H1 (cell line): Measurements from ENCODE around the gene CDK4. TPM values are rescaled to one million over a fixed set of nuclear protein-coding genes. Genes with fewer than 3 reads are reported as not detected.

Experiments
- ASH2L ChIP-seq: fragments of 200-600, 300-600 bp; sonication (generic); IDR thresholded peaks from one replicate; pipeline ENCODE4 v1.7.1; 2017; ENCODE audit warnings: low read length
- BACH1 ChIP-seq: IDR thresholded peaks from 2 replicates; pipeline ENCODE4 v1.6.1; 2012; ENCODE audit warnings: low read length, improper control_type of control experiment
- CBX8 ChIP-seq: fragments of 300-800, 300-1000 bp; sonication (generic); IDR thresholded peaks from 2 replicates; pipeline ENCODE4 v1.7.1; 2016; ENCODE audit warnings: low read depth, low read length, borderline replicate concordance
- CHD2 ChIP-seq: IDR thresholded peaks from 2 replicates; pipeline ENCODE4 v1.6.1; 2012; ENCODE audit warnings: low read length, improper control_type of control experiment
- CTBP2 ChIP-seq: IDR thresholded peaks from 2 replicates; pipeline ENCODE4 v1.7.0; 2011; ENCODE audit warnings: borderline replicate concordance, mild to moderate bottlenecking, moderate library complexity, mixed read lengths, low read length; ENCODE audit not compliant: insufficient read depth, insufficient read length
- EP300 ChIP-seq, 2 experiments: IDR thresholded peaks; 1 replicate in 1 of 2; 2 replicates in 1 of 2; pipeline ENCODE4 v1.6.1; 2011 to 2012; ENCODE audit warnings: low read depth in 2 of 2, low read length in 2 of 2, mild to moderate bottlenecking in 2 of 2, borderline replicate concordance in 1 of 2, inconsistent platforms in 1 of 2, moderate library complexity in 1 of 2
- EZH2 ChIP-seq: fragments of 200-600 bp; sonication (generic); IDR thresholded peaks from 2 replicates; pipeline ENCODE4 v1.7.1; 2012; ENCODE audit warnings: low read depth, mild to moderate bottlenecking, moderate library complexity, low read length, inconsistent platforms; ENCODE audit not compliant: severe bottlenecking
- HDAC2 ChIP-seq, 2 experiments: fragments of 300-600 bp in 1 of 2; sonication (generic) in 1 of 2; IDR thresholded peaks; 2 replicates each; pipeline ENCODE4 v1.6.1; 2011 to 2012; ENCODE audit warnings: low read depth in 2 of 2, low read length in 2 of 2, mild to moderate bottlenecking in 2 of 2, moderate library complexity in 2 of 2, borderline replicate concordance in 1 of 2, inconsistent platforms in 1 of 2
- KDM4A ChIP-seq: IDR thresholded peaks from one replicate; pipeline ENCODE4 v1.7.1; 2012; ENCODE audit warnings: low read depth, mild to moderate bottlenecking, moderate library complexity, low read length, inconsistent platforms; ENCODE audit not compliant: severe bottlenecking
- KDM5A ChIP-seq: fragments of 200-600 bp; IDR thresholded peaks from 2 replicates; pipeline ENCODE4 v1.7.1; 2012; ENCODE audit warnings: mild to moderate bottlenecking, low read length, inconsistent platforms, mixed read lengths
- MAFK ChIP-seq: IDR thresholded peaks from 2 replicates; pipeline ENCODE4 v1.6.1; 2012; ENCODE audit warnings: low read depth, mild to moderate bottlenecking, improper control_type of control experiment, low read length
- NRF1 ChIP-seq: IDR thresholded peaks from 2 replicates; pipeline ENCODE4 v1.6.1; 2011; ENCODE audit warnings: mild to moderate bottlenecking, low read depth, low read length, improper control_type of control experiment
- PHF8 ChIP-seq: fragments of 200-600 bp; sonication (generic); conservative IDR thresholded peaks from 2 replicates; pipeline ENCODE4 v1.7.1; 2012; ENCODE audit warnings: low read depth, mild to moderate bottlenecking, inconsistent platforms, low read length, moderate library complexity
- RNF2 ChIP-seq: fragments of 200-900, 300-1000 bp; sonication (generic); IDR thresholded peaks from 2 replicates; pipeline ENCODE4 v1.7.1; 2016; ENCODE audit warnings: borderline replicate concordance, low read depth, mild to moderate bottlenecking, antibody characterized with exemption, low read length; ENCODE audit not compliant: poor library complexity, severe bottlenecking; ENCODE audit errors: missing control alignments
- SAP30 ChIP-seq: fragments of 300-600 bp; sonication (generic); IDR thresholded peaks from 2 replicates; pipeline ENCODE4 v1.7.1; 2012; ENCODE audit warnings: low read length, moderate library complexity, mild to moderate bottlenecking, inconsistent platforms; ENCODE audit not compliant: insufficient read depth, insufficient replicate concordance
- SP1 ChIP-seq: IDR thresholded peaks from 2 replicates; pipeline ENCODE4 v1.6.1; 2011; ENCODE audit warnings: low read depth, low read length
- SRF ChIP-seq: IDR thresholded peaks from 2 replicates; pipeline ENCODE4 v1.6.1; 2011; ENCODE audit warnings: mild to moderate bottlenecking, low read depth, low read length, moderate library complexity
- TAF7 ChIP-seq: optimal IDR thresholded peaks from 2 replicates; pipeline ENCODE3; 2011; ENCODE audit warnings: low read depth, mild to moderate bottlenecking, inconsistent platforms, low read length, moderate library complexity, borderline replicate concordance
- TCF12 ChIP-seq: IDR thresholded peaks from 2 replicates; pipeline ENCODE4 v1.6.1; 2011; ENCODE audit warnings: low read depth, mild to moderate bottlenecking, low read length
- ZNF274 ChIP-seq: IDR thresholded peaks from 2 replicates; pipeline ENCODE4 v1.7.0; 2012; ENCODE audit warnings: low read length, borderline replicate concordance; ENCODE audit errors: extremely low read depth
- polyA plus RNA-seq, 7 experiments: library from polyadenylated mRNA; depleted of rRNA in 3 of 7; stranded (reverse) in 5 of 7; unstranded in 2 of 7; fragments of >200 nt in 5 of 7; fragments of 200-250 nt in 2 of 7; gene quantifications; 1 replicate in 5 of 7; 2 replicates in 1 of 7; 4 replicates in 1 of 7; pipeline versions ENCODE4 v1.2.1 to v1.2.3, GENCODE V29; 2011 to 2013; ENCODE audit warnings: missing spikeins in 2 of 7, mixed read lengths in 2 of 7
- total RNA-seq: library from RNA; stranded (reverse); fragmentation: NEBNext Ultra II Directional; extraction: Animal tissue kit (Norgen Biotek cat#: 25700); gene quantifications from 2 replicates; pipeline ENCODE4 v1.2.1, GENCODE V29; 2021
- TF ChIP-seq, protein P1 (sequence below): IDR thresholded peaks from 2 replicates; pipeline ENCODE4 v1.6.1; 2012; ENCODE audit warnings: low read length, inconsistent platforms

Gene CDK4
- total and polyA plus RNA-seq, 2 of the 8 experiments (the other 6 are each of a cell fraction or from before 2014, with no cell fraction given) = 174 to 368 TPM

DNA sequence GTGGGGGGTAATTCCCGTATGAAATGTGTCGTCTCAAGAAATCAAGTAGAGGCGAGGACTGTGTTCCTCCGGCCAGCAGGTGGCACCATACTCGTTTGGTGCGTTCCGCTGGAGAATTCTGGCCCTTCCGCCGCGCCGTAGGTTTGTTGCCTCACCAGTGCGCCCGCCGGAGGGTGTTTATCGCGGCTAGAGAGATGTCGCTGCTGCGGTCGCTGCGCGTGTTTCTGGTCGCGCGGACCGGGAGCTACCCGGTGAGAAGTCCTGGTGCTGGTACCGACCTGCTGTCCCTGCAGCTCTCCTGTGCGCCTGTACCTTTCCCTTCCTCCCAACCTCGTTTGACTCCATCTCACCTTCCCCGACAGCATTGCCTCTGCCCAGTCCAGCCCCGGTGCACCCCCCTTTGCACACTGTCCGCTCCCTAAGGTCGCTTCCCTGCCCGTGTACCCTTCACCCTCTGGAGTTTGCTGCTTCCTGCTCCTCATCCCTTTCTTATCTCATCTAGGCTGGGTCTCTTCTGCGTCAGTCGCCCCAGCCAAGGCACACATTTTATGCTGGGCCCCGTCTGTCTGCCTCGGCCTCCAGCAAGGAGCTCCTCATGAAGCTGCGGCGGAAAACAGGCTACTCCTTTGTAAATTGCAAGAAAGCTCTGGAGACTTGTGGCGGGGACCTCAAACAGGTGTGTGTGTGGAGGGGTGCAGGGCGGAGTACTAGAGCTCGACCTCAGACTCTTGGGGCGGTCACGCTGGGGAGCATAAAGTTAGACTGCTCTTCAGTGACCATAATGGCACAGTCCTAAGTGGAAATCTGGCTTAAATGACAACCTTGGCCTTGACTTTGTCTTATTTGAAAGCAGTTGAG lies 30.7 kb upstream of the CDK4 start, which contains the start of gene TSFM (continued):
- no peak for TF ChIP-seq CBX8
- TF ChIP-seq HDAC2 (IDR thresholded peaks at IDR 0.05; ENCODE audit: borderline replicate concordance in 1 of 2, low read depth in 2 of 2, low read length in 2 of 2) = no peak
- TF ChIP-seq KDM5A = peak; percentile 85
- no peak for TF ChIP-seq BACH1
- peak; percentile 85 for TF ChIP-seq KDM4A
- TF ChIP-seq CTBP2 = no peak
- no peak for TF ChIP-seq EP300 (IDR thresholded peaks at IDR 0.05; ENCODE audit: borderline replicate concordance in 1 of 2, low read depth in 2 of 2, low read length in 2 of 2)
- peak; percentile 98 for TF ChIP-seq PHF8
- no peak for TF ChIP-seq TCF12
- no peak for TF ChIP-seq RNF2
- TF ChIP-seq EZH2 = no peak
- peak; percentile 90 for TF ChIP-seq ASH2L
- TF ChIP-seq MAFK = no peak
- TF ChIP-seq, protein P1, sequence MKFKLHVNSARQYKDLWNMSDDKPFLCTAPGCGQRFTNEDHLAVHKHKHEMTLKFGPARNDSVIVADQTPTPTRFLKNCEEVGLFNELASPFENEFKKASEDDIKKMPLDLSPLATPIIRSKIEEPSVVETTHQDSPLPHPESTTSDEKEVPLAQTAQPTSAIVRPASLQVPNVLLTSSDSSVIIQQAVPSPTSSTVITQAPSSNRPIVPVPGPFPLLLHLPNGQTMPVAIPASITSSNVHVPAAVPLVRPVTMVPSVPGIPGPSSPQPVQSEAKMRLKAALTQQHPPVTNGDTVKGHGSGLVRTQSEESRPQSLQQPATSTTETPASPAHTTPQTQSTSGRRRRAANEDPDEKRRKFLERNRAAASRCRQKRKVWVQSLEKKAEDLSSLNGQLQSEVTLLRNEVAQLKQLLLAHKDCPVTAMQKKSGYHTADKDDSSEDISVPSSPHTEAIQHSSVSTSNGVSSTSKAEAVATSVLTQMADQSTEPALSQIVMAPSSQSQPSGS = no peak
- no peak for TF ChIP-seq ZNF274
- TF ChIP-seq NRF1 = no peak
- 0 out of 2 replicates have a peak, but pooled peaks have one; percentile 53 for TF ChIP-seq CHD2
- TF ChIP-seq SP1 = peak; percentile 53; the same call in 1 of the 2 replicates
- TF ChIP-seq SAP30 = peak; percentile 80
- peak; percentile 72 for TF ChIP-seq TAF7
- 0 out of 2 replicates have a peak, but pooled peaks have one; percentile 17 for TF ChIP-seq SRF
